B cell (primary cell): Measurements from ENCODE around the gene RAB7B.

Experiments used
- CTCF ChIP-seq: fragments of 200-600 bp; IDR thresholded peaks from one replicate; pipeline ENCODE4 v1.8.0; 2022; ENCODE audit warnings: antibody characterized with exemption, mild to moderate bottlenecking
- EZH2 ChIP-seq: IDR thresholded peaks from 2 replicates; pipeline ENCODE4 v1.6.1; 2012; ENCODE audit warnings: borderline replicate concordance, low read depth, mild to moderate bottlenecking, moderate library complexity, low read length; ENCODE audit not compliant: insufficient read depth, poor library complexity, severe bottlenecking

- TF ChIP-seq CTCF (no peak), EZH2 (no peak)
These were observed 58.7 kb downstream of the RAB7B start for GRCh38 chr1:205944525-205944924.
